ENCODE data around the gene DSN1.

- TF ChIP-seq CTCF (IDR thresholded peaks at IDR 0.05): no peak
- no peak for TF ChIP-seq ZFX (IDR thresholded peaks at IDR 0.05; ENCODE audit: borderline replicate concordance)
Observed at GRCh38 chr20:36820928-36821327, 47.4 kb upstream of the DSN1 start.

Data from 22Rv1 (cell line).